HEK293 (cell line): ENCODE data around the gene MAP1LC3C.

Experiments
- CTCF ChIA-PET: fragments of 350-600 bp; formaldehyde crosslinking; extraction: SDS; loops from one replicate; lab custom pipeline; 2021; ENCODE audit warnings: antibody characterized with exemption; lab: Yijun Ruan, JAX
- POLR2A ChIA-PET: fragments of 300-600 bp; formaldehyde crosslinking; extraction: SDS; loops from one replicate; lab custom pipeline; 2020; ENCODE audit warnings: antibody characterized with exemption, inconsistent platforms; lab: Yijun Ruan, JAX
- H3K27ac ChIP-seq: fragments of 200-500 bp; sonication (Bioruptor generic); 2 replicates; pipeline ENCODE4 v1.5.1; 2014; ENCODE audit warnings: low read depth, low read length, control low read depth, inconsistent platforms; ENCODE audit errors: extremely low read depth
- H3K36me3 ChIP-seq, 2 experiments: fragments of 200-500 bp in 1 of 2; sonication (Bioruptor generic) in 1 of 2; 1 replicate in 1 of 2; 2 replicates in 1 of 2; pipeline ENCODE4 v1.5.1; 2014 to 2017; ENCODE audit warnings: inconsistent platforms in 2 of 2, low read length in 2 of 2; ENCODE audit not compliant: control insufficient read depth in 2 of 2, insufficient read depth in 1 of 2
- H3K4me1 ChIP-seq: fragments of 200-500 bp; sonication (Bioruptor generic); 2 replicates; pipeline ENCODE4 v1.5.1; 2014; ENCODE audit warnings: mild to moderate bottlenecking, low read length, inconsistent platforms; ENCODE audit not compliant: control insufficient read depth, insufficient read depth
- H3K4me3 ChIP-seq: 2 replicates; pipeline ENCODE4 v1.5.1; 2011; ENCODE audit warnings: low read depth, mild to moderate bottlenecking, control low read depth, low read length, moderate library complexity
- H3K9me3 ChIP-seq: fragments of 200-500 bp; sonication (Bioruptor generic); 2 replicates; pipeline ENCODE4 v1.5.1; 2014; ENCODE audit warnings: low read depth, low read length, inconsistent platforms; ENCODE audit not compliant: control insufficient read depth, insufficient read depth
- PRDM2 ChIP-seq: fragments of 450-650 bp; formaldehyde crosslinking; IDR thresholded peaks from 2 replicates; pipeline ENCODE4 v1.5.1; 2016; ENCODE audit warnings: missing biosample characterization, missing genetic modification characterization, borderline replicate concordance
- WT1 ChIP-seq: fragments of 450-650 bp; formaldehyde crosslinking; IDR thresholded peaks from 2 replicates; pipeline ENCODE4 v1.5.1; 2016; ENCODE audit warnings: missing biosample characterization, missing genetic modification characterization
- ZBTB17 ChIP-seq: fragments of 450-650 bp; formaldehyde crosslinking; IDR thresholded peaks from 2 replicates; pipeline ENCODE4 v1.5.1; 2016; ENCODE audit warnings: missing biosample characterization, missing genetic modification characterization
- ZBTB48 ChIP-seq: fragments of 450-650 bp; formaldehyde crosslinking; IDR thresholded peaks from 2 replicates; pipeline ENCODE4 v1.5.1; 2016; ENCODE audit warnings: missing biosample characterization, missing genetic modification characterization
- ZEB2 ChIP-seq: fragments of 450-650 bp; formaldehyde crosslinking; IDR thresholded peaks from 2 replicates; pipeline ENCODE4 v1.5.1; 2016; ENCODE audit warnings: missing biosample characterization, missing genetic modification characterization
- ZNF214 ChIP-seq: fragments of 450-650 bp; formaldehyde crosslinking; IDR thresholded peaks from 2 replicates; pipeline ENCODE4 v1.5.1; 2017; ENCODE audit warnings: missing biosample characterization, mild to moderate bottlenecking, missing genetic modification characterization, borderline replicate concordance
- ZNF23 ChIP-seq: fragments of 450-650 bp; formaldehyde crosslinking; IDR thresholded peaks from 2 replicates; pipeline ENCODE4 v1.5.1; 2016; ENCODE audit warnings: missing biosample characterization, missing genetic modification characterization, borderline replicate concordance
- ZNF37A ChIP-seq: fragments of 450-650 bp; IDR thresholded peaks from 2 replicates; pipeline ENCODE4 v1.5.1; 2018; ENCODE audit warnings: missing biosample characterization, missing genetic modification characterization
- ZNF449 ChIP-seq: fragments of 450-650 bp; formaldehyde crosslinking; IDR thresholded peaks from 2 replicates; pipeline ENCODE4 v1.5.1; 2017; ENCODE audit warnings: missing biosample characterization, mild to moderate bottlenecking, missing genetic modification characterization, moderate library complexity
- ZNF473 ChIP-seq: fragments of 450-650 bp; formaldehyde crosslinking; IDR thresholded peaks from 2 replicates; pipeline ENCODE4 v1.5.1; 2017; ENCODE audit warnings: missing biosample characterization, missing genetic modification characterization
- ZNF600 ChIP-seq: fragments of 450-650 bp; formaldehyde crosslinking; IDR thresholded peaks from 2 replicates; pipeline ENCODE4 v1.5.1; 2016; ENCODE audit warnings: missing biosample characterization, missing genetic modification characterization
- ZNF692 ChIP-seq: fragments of 450-650 bp; formaldehyde crosslinking; IDR thresholded peaks from 2 replicates; pipeline ENCODE4 v1.5.1; 2016; ENCODE audit warnings: missing biosample characterization, missing genetic modification characterization
- ZNF76 ChIP-seq: fragments of 450-650 bp; formaldehyde crosslinking; IDR thresholded peaks from 2 replicates; pipeline ENCODE4; 2016; ENCODE audit warnings: low read depth, missing biosample characterization, missing genetic modification characterization, borderline replicate concordance
- ZNF776 ChIP-seq: fragments of 450-650 bp; formaldehyde crosslinking; IDR thresholded peaks from 2 replicates; pipeline ENCODE4 v1.5.0; 2017; ENCODE audit warnings: missing biosample characterization, missing genetic modification characterization, borderline replicate concordance
- ZNF785 ChIP-seq: fragments of 450-650 bp; formaldehyde crosslinking; IDR thresholded peaks from 2 replicates; pipeline ENCODE4 v1.5.1; 2016; ENCODE audit warnings: missing biosample characterization, missing genetic modification characterization
- ZNF792 ChIP-seq: fragments of 450-650 bp; formaldehyde crosslinking; IDR thresholded peaks from 2 replicates; pipeline ENCODE4 v1.5.1; 2016; ENCODE audit warnings: missing biosample characterization, missing genetic modification characterization
- ZSCAN30 ChIP-seq: fragments of 450-650 bp; IDR thresholded peaks from 2 replicates; pipeline ENCODE4 v1.5.1; 2018; ENCODE audit warnings: missing biosample characterization, mild to moderate bottlenecking, missing genetic modification characterization, moderate library complexity

MAP1LC3C gene

GRCh38 chr1:242016479-242016878 lies 17.6 kb upstream of the MAP1LC3C start:
- no peak overlapping the region for H3K27ac ChIP-seq
- no peaks in the 10 kb centered on the region for H3K4me1 ChIP-seq
- TF ChIP-seq ZNF449 (tag by site-specific recombination) = no peak
- TF ChIP-seq ZNF785 (tag by site-specific recombination) = no peak
- TF ChIP-seq WT1 (tag by site-specific recombination) = no peak
- no peak for TF ChIP-seq ZNF37A
- no peak for TF ChIP-seq ZNF776 (tag by site-specific recombination)
- no peak for TF ChIP-seq ZEB2 (tag by site-specific recombination)
- no peak for TF ChIP-seq ZBTB17 (tag by site-specific recombination)
- no peak for TF ChIP-seq ZBTB48 (tag by site-specific recombination)
- no peak for TF ChIP-seq ZNF76 (tag by site-specific recombination)
- TF ChIP-seq ZNF214 = no peak
- no peak for TF ChIP-seq PRDM2 (tag by site-specific recombination)
- no peak for TF ChIP-seq ZNF600 (tag by site-specific recombination)
- no peak for TF ChIP-seq ZNF692
- no peak for TF ChIP-seq ZNF473
- no peak for TF ChIP-seq ZSCAN30 (tag by site-specific recombination)
- TF ChIP-seq ZNF23 (tag by site-specific recombination) = no peak
- TF ChIP-seq ZNF792 = no peak
- POLR2A ChIA-PET = no interaction called here
- H3K9me3 ChIP-seq = no peaks in the 10 kb centered on the region
- CTCF ChIA-PET = interaction anchor here (0.6 to 8.9 kb wide), 16 partner anchors 8 to 1841 kb away, joined by 3 to 104 read pairs (median 4); no protein-coding TSS in a partner anchor
- no peaks in the 10 kb centered on the region for H3K36me3 ChIP-seq
- H3K4me3 ChIP-seq = no peak overlapping the region
